Colonic mucosa (tissue), 4 donors: ENCODE data around the gene GYPE. TPM values are rescaled to one million over a fixed set of nuclear protein-coding genes. Genes with fewer than 3 reads are reported as not detected.
"Not testable (repeated sequence)": the region's sequence is repeated elsewhere in the genome, so short reads cannot be mapped to it uniquely, and the experiment has no call there.

Experiments
- DNase-seq: peaks from one replicate; pipeline ENCODE4 v3.0.0-alpha.2; 2020
- H3K27ac ChIP-seq: fragments of 200-600 bp; one replicate; pipeline ENCODE4 v1.8.0; 2021
- H3K27me3 ChIP-seq: fragments of 200-600 bp; one replicate; pipeline ENCODE4 v1.8.0; 2021
- H3K36me3 ChIP-seq: fragments of 200-600 bp; one replicate; pipeline ENCODE4 v1.8.0; 2021
- H3K4me1 ChIP-seq: fragments of 200-600 bp; one replicate; pipeline ENCODE4 v1.8.0; 2021; ENCODE audit warnings: mild to moderate bottlenecking
- H3K4me3 ChIP-seq: fragments of 200-600 bp; one replicate; pipeline ENCODE4 v1.8.0; 2021
- H3K9ac ChIP-seq, 2 donors: one replicate each; pipeline ENCODE4 v1.7.0; 2013; ENCODE audit warnings: control low read depth in 2 of 2, low read depth in 2 of 2, low read length in 2 of 2
- H3K9me3 ChIP-seq: fragments of 200-600 bp; one replicate; pipeline ENCODE4 v1.8.0; 2021
- intact Hi-C: fragments of 100-400 bp; cut with DNase I; formaldehyde crosslinking; loops from one replicate; pipeline ENCODE4 v1.14.1; 2022
- total RNA-seq, 2 donors: library from RNA; stranded (reverse); fragmentation: NEBNext Ultra II Directional in 1 of 2; extraction: Animal tissue kit (Norgen Biotek cat#: 25700) in 1 of 2; gene quantifications; one replicate each; pipeline ENCODE4 v1.2.1, GENCODE V29; 2021
- TF ChIP-seq, protein P1 (sequence below): fragments of 200-600 bp; IDR thresholded peaks from one replicate; pipeline ENCODE4 v1.8.0; 2022; ENCODE audit warnings: antibody characterized with exemption, mild to moderate bottlenecking
- donor health status: healthy.
- donor health status: DM: no; HTN: no; CAD: no.
- donor health status: DM: no; HTN: no; CAD: no.

The GYPE gene
- under 1 TPM in 1 of 2 donors, not detected in 1; 0.32 TPM for total RNA-seq

DNA sequence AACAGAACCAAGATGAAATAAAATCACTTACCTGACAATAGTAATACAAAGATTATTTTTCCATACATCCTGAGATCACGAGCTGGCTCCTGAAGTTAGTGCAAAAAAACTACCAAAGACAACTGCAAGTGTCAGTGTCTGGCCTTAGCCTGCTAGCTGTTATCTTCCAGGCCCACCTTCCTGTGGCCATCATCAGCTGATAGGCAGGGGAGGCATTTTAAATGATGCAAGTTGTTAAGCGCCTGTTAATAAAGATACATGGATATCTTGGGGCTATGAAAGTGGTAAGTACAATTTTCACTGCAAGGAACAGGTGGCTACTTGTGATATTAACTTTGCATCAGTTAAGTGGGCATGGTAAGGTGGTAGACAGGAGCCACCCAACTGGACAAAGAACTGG is at the start of gene GYPE:
GYPE (minus strand) TSS at position 120 of the 400 bp plus-strand sequence; CDS start at position 68, 52 bp downstream.
- H3K9ac ChIP-seq, H3K36me3 ChIP-seq, H3K4me1 ChIP-seq, DNase-seq, H3K27ac ChIP-seq, H3K9me3 ChIP-seq, H3K27me3 ChIP-seq, H3K4me3 ChIP-seq: not testable (repeated sequence)
- intact Hi-C loops = loop anchor here (10.0 kb wide), 1 partner anchor 131 kb away; no protein-coding TSS in a partner anchor

DNA sequence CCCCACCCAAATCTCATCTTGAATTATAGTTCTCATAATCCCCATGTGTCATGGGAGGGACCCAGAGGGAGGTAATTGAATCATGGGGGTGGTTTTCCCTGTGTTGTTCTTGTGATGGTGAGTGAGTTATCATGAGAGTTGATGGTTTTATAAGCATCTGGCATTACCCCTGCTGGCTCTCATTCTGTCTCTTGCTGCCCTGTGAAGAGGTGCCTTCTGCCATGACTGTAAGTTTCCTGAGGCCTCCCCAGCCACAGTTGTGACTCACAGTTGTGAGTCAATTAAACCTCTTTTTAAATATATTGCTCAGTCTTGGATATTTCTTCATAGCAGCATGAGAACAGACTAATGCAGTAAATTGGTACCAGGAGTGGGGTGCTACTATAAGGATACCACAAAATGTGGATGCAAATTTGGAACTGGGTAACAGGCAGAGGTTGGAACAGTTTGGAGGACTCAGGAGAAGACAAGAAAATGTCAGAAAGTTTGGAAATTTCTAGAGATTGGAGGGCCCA is 46.2 kb upstream of the GYPE start:
- H3K4me3 ChIP-seq, H3K4me1 ChIP-seq, intact Hi-C loops, H3K9ac ChIP-seq, H3K9me3 ChIP-seq, H3K36me3 ChIP-seq, H3K27ac ChIP-seq, H3K27me3 ChIP-seq, DNase-seq: not testable (repeated sequence)

DNA sequence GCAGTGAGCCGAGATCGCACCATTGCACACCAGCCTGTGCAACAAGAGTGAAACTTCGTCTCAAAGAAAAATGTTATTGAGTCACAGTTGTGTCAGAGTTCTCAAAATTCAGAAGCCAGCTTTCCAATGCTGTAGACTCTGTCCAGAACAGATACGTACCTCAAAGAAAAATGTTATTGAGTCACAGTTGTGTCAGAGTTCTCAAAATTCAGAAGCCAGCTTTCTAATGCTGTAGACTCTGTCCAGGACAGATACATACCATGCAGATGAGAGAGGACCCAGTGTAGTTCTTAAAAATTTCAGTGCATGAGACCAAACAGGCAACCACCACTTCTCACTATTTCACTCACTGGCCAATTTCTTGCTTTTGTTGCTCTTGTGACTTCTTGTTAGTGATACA is 45.6 kb upstream of the GYPE start:
- intact Hi-C loops, H3K4me1 ChIP-seq, H3K27me3 ChIP-seq, H3K36me3 ChIP-seq, DNase-seq, H3K9me3 ChIP-seq, H3K27ac ChIP-seq, H3K4me3 ChIP-seq, H3K9ac ChIP-seq: not testable (repeated sequence)

DNA sequence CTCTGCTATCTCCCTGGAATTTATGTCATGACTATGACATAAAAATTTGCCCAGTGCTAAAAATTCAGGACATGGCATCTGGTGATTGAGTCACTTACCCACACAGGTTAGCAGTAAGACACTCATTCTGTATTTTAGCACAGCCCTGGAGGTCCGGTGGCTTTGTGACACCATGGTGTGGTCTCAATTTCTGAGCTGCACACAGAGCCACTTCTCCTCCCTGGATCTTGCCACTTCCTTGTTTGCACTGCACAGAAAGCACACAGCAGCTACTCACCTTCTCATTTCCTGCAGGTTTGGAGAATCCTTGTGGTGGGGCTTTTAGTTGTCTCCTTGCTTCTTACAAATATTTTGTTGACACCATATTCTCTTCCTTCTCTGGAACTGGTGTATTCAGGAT is 44.8 kb upstream of the GYPE start:
- H3K4me1 ChIP-seq, H3K4me3 ChIP-seq, H3K27ac ChIP-seq, H3K9me3 ChIP-seq, H3K9ac ChIP-seq, DNase-seq, H3K27me3 ChIP-seq, intact Hi-C loops, H3K36me3 ChIP-seq: not testable (repeated sequence)

DNA sequence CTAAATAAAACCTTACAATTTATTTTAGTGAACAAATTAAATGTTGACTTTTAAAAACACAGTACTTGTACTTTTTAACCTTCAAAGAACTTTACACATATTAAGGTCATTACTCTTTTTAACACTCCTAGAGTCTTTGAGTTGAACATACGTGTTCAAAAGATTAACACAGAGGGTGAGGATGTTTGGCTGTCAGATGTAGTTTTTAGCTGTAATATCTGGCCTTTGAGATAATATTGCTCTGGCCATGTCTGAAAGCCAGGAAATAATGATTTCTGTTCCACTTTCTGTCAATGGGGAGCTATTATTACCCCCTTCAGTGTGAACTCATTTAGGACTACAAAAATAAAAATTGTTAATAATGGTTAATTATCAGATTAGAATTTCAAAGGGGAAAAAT is 42.1 kb upstream of the GYPE start:
- H3K4me1 ChIP-seq, intact Hi-C loops, DNase-seq, H3K9ac ChIP-seq, H3K4me3 ChIP-seq, H3K27ac ChIP-seq, H3K36me3 ChIP-seq, H3K27me3 ChIP-seq, H3K9me3 ChIP-seq: not testable (repeated sequence)

DNA sequence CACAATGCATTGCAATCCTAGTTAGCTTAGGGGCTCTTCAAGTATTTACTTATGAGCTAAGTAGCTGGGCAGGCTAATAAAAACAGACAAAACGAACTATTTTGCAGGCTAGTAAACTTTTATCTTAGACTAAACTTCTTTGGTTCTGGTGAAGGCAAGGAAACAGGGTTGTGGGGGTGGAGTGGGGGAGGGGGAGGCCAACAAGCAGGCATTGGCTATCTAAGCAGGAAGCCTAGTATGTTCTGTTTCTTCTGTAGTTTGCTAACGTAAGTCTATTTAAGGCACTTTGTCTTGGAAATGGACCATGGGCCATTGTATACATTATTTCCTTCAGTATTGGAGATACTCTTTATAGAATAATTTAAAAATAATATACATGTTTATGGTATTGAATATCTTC is 35.3 kb upstream of the GYPE start:
- H3K27ac ChIP-seq, H3K9ac ChIP-seq, DNase-seq, H3K36me3 ChIP-seq, intact Hi-C loops, H3K4me3 ChIP-seq, H3K9me3 ChIP-seq, H3K4me1 ChIP-seq, H3K27me3 ChIP-seq: not testable (repeated sequence)

DNA sequence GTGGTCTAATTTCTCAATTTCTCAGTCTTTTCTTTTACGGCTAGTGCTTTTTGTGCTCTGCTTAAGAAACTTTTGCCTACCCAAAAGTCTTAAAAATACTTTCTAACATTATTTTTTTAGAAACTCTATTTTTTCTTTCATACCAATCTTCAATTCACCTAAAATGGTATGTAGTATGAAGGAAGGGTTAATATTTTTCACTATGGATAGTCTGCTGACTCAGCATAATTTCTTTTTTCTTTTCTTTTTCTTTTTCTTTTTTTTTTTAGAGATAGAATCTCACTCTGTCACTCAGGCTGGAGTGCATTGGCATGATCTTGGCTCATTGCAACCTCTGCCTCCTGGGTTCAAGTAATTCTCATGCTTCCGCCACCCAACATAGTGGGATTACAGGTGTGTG is 34.2 kb upstream of the GYPE start:
- Histone ChIP-seq H3K9me3 (no peaks in the 10 kb centered on the region), H3K27me3 (no peaks in the 10 kb centered on the region), H3K4me1 (no peaks in the 10 kb centered on the region), H3K36me3 (no peaks in the 10 kb centered on the region), H3K9ac (no peak overlapping the region), H3K27ac (no peak overlapping the region), H3K4me3 (no peak overlapping the region)
- TF ChIP-seq, protein P1, sequence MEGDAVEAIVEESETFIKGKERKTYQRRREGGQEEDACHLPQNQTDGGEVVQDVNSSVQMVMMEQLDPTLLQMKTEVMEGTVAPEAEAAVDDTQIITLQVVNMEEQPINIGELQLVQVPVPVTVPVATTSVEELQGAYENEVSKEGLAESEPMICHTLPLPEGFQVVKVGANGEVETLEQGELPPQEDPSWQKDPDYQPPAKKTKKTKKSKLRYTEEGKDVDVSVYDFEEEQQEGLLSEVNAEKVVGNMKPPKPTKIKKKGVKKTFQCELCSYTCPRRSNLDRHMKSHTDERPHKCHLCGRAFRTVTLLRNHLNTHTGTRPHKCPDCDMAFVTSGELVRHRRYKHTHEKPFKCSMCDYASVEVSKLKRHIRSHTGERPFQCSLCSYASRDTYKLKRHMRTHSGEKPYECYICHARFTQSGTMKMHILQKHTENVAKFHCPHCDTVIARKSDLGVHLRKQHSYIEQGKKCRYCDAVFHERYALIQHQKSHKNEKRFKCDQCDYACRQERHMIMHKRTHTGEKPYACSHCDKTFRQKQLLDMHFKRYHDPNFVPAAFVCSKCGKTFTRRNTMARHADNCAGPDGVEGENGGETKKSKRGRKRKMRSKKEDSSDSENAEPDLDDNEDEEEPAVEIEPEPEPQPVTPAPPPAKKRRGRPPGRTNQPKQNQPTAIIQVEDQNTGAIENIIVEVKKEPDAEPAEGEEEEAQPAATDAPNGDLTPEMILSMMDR = no peak
- intact Hi-C loops = no loop called here
- no peak for DNase-seq

DNA sequence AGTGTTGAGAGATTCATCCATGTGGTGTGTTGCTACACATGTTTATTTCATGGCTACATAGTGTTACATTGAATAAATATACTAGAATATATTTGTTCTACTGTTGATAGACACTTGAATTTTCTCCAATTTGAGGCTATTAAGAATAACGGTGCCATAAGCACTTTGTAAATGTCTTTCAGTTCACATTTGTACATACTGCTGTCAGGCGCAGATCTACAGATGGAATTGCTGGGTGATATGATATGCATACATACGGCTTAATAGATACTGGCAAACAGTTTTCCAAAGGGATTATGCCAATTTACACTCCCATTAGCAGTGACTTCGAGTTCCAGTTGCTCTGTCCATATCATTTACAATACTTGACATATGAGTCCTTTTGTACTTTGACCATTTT is 33.5 kb upstream of the GYPE start:
- DNase-seq, H3K9ac ChIP-seq, H3K27me3 ChIP-seq, H3K4me1 ChIP-seq, H3K9me3 ChIP-seq, H3K27ac ChIP-seq, H3K36me3 ChIP-seq, H3K4me3 ChIP-seq, intact Hi-C loops: not testable (repeated sequence)

DNA sequence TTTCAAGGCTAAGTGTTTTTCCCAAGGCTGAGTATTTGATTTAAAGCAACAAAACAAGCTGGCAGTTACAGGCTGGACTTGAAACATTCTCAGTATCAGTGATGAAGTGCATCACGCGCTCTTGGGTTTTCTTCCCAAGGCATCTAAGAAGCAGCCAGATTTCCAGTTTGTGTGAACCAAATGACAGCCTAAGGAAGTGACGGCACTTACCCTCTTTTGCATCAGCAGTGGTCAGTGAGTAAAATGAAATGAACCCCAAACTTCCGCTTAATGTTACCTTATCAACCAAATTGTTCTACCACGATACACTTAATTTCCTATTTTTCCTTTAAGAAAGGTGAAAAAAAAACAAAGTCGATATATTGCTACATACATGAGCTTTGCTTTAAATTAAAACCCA is 15.8 kb upstream of the GYPE start:
- no peaks in the 10 kb centered on the region for H3K9me3 ChIP-seq
- no peaks in the 10 kb centered on the region for H3K4me1 ChIP-seq
- no peak for DNase-seq

DNA sequence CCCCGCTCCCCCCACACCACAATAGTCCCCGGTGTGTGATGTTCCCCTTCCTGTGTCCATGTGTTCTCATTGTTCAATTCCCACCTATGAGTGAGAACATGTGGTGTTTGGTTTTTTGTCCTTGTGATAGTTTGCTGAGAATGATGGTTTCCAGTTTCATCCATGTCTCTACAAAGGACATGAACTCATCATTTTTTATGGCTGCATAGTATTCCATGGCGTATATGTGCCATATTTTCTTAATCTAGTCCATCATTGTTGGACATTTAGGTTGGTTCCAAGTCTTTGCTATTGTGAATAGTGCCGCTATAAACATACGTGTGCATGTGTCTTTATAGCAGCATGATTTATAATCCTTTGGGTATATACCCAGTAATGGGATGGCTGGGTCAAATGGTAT is 11.1 kb upstream of the GYPE start:
- H3K4me1 ChIP-seq, H3K9ac ChIP-seq, H3K36me3 ChIP-seq, H3K4me3 ChIP-seq, H3K27me3 ChIP-seq, DNase-seq, H3K9me3 ChIP-seq, intact Hi-C loops, H3K27ac ChIP-seq: not testable (repeated sequence)

More for the DNA sequence above, 15.8 kb upstream of the GYPE start:
- TF ChIP-seq, protein P1 = no peak
- no peak overlapping the region for H3K4me3 ChIP-seq
- H3K27me3 ChIP-seq = no peaks in the 10 kb centered on the region
- H3K27ac ChIP-seq = no peak overlapping the region
- H3K9ac ChIP-seq = no peak overlapping the region
- intact Hi-C loops = no loop called here
- H3K36me3 ChIP-seq = no peaks in the 10 kb centered on the region

DNA sequence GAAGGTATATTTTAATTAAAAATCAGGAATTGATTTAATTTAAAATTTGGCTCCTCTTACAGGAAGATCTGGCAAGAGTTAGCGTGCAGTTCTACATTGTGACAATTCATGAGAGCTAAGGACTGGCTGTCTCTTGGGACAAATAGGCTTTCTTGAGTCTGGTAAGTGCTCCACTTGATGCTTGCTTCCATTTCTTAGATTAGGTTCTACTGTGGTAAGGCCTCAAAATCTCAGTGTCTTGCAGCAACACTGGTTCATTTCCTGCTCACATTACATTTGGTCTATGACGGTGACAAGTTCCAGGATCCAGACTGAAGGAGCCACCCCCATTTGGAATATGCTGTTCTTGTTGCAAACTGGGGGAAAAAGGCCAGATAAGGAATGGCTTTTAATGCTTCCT is 7.1 kb upstream of the GYPE start:
- H3K36me3 ChIP-seq, H3K4me3 ChIP-seq, DNase-seq, H3K9me3 ChIP-seq, H3K4me1 ChIP-seq, intact Hi-C loops, H3K9ac ChIP-seq, H3K27ac ChIP-seq, H3K27me3 ChIP-seq: not testable (repeated sequence)
